Renal pelvis (tissue), 4 donors: Measurements from ENCODE around the gene TAF11L14. TPM values are rescaled to one million over a fixed set of nuclear protein-coding genes. Genes with fewer than 3 reads are reported as not detected.

Experiments
- DNase-seq: peaks from one replicate; pipeline ENCODE4 v3.0.0-alpha.2; 2013
- polyA plus RNA-seq, 3 donors: library from polyadenylated mRNA; unstranded; fragments of 120-200 nt; gene quantifications; one replicate each; pipeline ENCODE4 v1.2.1, GENCODE V29; 2013; ENCODE audit not compliant: insufficient read length in 3 of 3

TAF11L14 gene
- polyA plus RNA-seq, 3 donors = not detected

GRCh38 chr5:17678751-17679324 is 44.6 kb downstream of the TAF11L14 start:
- no peak for DNase-seq

GRCh38 chr5:17679597-17680203 is 45.4 kb downstream of the TAF11L14 start:
- DNase-seq = no peak

- no peak for DNase-seq
These were observed 46.5 kb downstream of the TAF11L14 start for GRCh38 chr5:17680737-17681136.

Other genes with a start within 250 kb of the TAF11L14 start
- not detected for gene TAF11L2, start 136.2 kb upstream of the TAF11L14 start, polyA plus RNA-seq
- gene TAF11L3, start 116.1 kb upstream of the TAF11L14 start, polyA plus RNA-seq = not detected
- gene TAF11L4, start 112.7 kb upstream of the TAF11L14 start, polyA plus RNA-seq = not detected
- gene TAF11L5, start 109.2 kb upstream of the TAF11L14 start, polyA plus RNA-seq = not detected
- gene TAF11L6, start 105.8 kb upstream of the TAF11L14 start, polyA plus RNA-seq = not detected
- gene TAF11L7, start 48.7 kb upstream of the TAF11L14 start, polyA plus RNA-seq = not detected
- not detected for gene TAF11L8, start 43.5 kb upstream of the TAF11L14 start, polyA plus RNA-seq
- not detected for gene TAF11L9, start 40.1 kb upstream of the TAF11L14 start, polyA plus RNA-seq
- not detected for gene TAF11L10, start 36.6 kb upstream of the TAF11L14 start, polyA plus RNA-seq
- not detected for gene TAF11L11, start 30.3 kb upstream of the TAF11L14 start, polyA plus RNA-seq
- not detected for gene TAF11L12, start 24.1 kb upstream of the TAF11L14 start, polyA plus RNA-seq
- not detected for gene TAF11L13, start 2.4 kb upstream of the TAF11L14 start, polyA plus RNA-seq